Measurements from ENCODE around the gene KCNQ5.
A peak's percentile ranks its signal among the peaks of the same experiment; 100 is the strongest.

The KCNQ5 gene

GRCh38 chr6:72820153-72820552 lies 198.3 kb downstream of the KCNQ5 start:
- no peak overlapping the region for H3K4me3 ChIP-seq (ENCODE audit: control insufficient read depth, low read depth, low read length)
- TF ChIP-seq CTCF (IDR thresholded peaks at IDR 0.05; ENCODE audit: control insufficient read depth, insufficient read depth, low read depth, low read length, missing control alignments): no peak
- DNase-seq (ENCODE audit: low read depth): no peak

GRCh38 chr6:72820906-72821305 lies 199.0 kb downstream of the KCNQ5 start:
- no peak overlapping the region for H3K4me3 ChIP-seq (ENCODE audit: control insufficient read depth, low read depth, low read length)
- DNase-seq (ENCODE audit: low read depth): no peak
- TF ChIP-seq CTCF (IDR thresholded peaks at IDR 0.05; ENCODE audit: control insufficient read depth, insufficient read depth, low read depth, low read length, missing control alignments): no peak

DNA sequence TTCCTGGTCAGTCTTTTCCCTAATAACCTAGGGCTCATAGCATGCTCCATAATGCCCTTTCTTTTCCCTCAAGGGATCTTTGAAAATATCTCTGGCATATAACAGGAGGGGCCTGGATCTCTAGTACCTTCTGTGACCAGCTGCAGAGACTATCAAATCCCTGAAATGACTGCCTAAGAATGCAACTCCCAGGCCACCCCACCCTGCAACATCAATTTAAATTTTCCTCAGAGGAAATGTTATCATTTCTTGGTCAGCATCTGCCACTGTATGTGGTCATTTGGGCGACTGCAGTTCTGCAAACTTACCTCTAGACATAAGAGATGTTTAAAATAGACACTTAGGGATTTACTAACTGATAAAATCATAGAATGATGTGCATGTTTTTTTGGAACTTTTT lies 200.2 kb downstream of the KCNQ5 start:
- DNase-seq (ENCODE audit: low read depth): no peak
- no peak for TF ChIP-seq CTCF (IDR thresholded peaks at IDR 0.05; ENCODE audit: control insufficient read depth, insufficient read depth, low read depth, low read length, missing control alignments)
- no peak overlapping the region for H3K4me3 ChIP-seq (ENCODE audit: control insufficient read depth, low read depth, low read length)

DNA sequence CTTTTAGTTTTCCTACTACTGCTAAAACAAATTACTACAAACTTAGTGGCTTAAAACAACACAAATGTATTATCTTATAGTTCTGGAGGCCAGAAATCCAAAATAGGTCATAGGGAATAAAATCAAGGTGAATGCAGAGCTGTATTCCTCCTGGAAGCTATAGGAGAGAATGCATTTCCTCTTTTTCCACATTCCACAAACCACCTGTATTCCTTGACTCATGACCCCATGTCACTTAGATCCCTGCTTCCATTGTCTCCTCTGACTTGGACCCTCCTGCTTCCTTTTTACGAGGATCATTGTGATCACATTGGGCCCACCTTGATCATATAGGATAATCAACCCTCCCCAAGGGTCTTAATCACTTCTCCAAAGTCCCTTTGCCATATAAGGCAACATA lies 200.8 kb downstream of the KCNQ5 start:
- H3K4me3 ChIP-seq (ENCODE audit: control insufficient read depth, low read depth, low read length): no peak overlapping the region
- DNase-seq (ENCODE audit: low read depth): no peak
- no peak for TF ChIP-seq CTCF (IDR thresholded peaks at IDR 0.05; ENCODE audit: control insufficient read depth, insufficient read depth, low read depth, low read length, missing control alignments)

- DNase-seq (ENCODE audit: low read depth): no peak
- no peak overlapping the region for H3K4me3 ChIP-seq (ENCODE audit: control insufficient read depth, low read depth, low read length)
Observed at GRCh38 chr6:72824833-72825232, 203.0 kb downstream of the KCNQ5 start.

GRCh38 chr6:72825315-72825911 lies 203.5 kb downstream of the KCNQ5 start:
- no peak for TF ChIP-seq CTCF (IDR thresholded peaks at IDR 0.05; ENCODE audit: control insufficient read depth, insufficient read depth, low read depth, low read length, missing control alignments)
- DNase-seq (ENCODE audit: low read depth): peak; percentile 28
- H3K4me3 ChIP-seq (ENCODE audit: control insufficient read depth, low read depth, low read length): no peak overlapping the region

More at GRCh38 chr6:72824833-72825232, 203.0 kb downstream of the KCNQ5 start:
- no peak for TF ChIP-seq CTCF (IDR thresholded peaks at IDR 0.05; ENCODE audit: control insufficient read depth, insufficient read depth, low read depth, low read length, missing control alignments)

DNA sequence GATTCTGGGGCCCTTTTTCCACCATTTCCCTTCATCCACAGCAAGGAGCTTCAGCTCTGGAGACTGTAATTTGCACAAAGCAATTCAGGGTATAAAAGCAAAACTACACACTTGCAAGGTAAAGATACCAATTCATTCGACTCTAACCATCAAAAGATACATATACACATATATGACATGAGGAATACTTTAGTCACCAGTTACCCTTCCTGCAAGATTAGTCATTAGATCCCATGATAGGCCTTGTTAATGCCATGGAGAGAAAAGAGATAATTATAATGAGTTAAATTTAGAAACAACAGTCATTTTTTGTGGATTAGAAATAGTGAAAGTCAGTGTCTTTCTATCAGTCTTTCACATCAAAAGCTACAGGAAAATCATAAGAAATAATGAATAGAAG lies 204.2 kb downstream of the KCNQ5 start:
- DNase-seq (ENCODE audit: low read depth): peak; percentile 21
- TF ChIP-seq CTCF (IDR thresholded peaks at IDR 0.05; ENCODE audit: control insufficient read depth, insufficient read depth, low read depth, low read length, missing control alignments): no peak

More for the DNA sequence above, 204.2 kb downstream of the KCNQ5 start:
- H3K4me3 ChIP-seq (ENCODE audit: control insufficient read depth, low read depth, low read length): no peak overlapping the region
